Transverse colon (tissue), 3 donors: Measurements from ENCODE around the gene SLC25A24.

Experiments used
- EP300 ChIP-seq: sonication (generic); formaldehyde crosslinking; IDR thresholded peaks from one replicate; pipeline ENCODE4 v1.6.1; 2017; ENCODE audit warnings: antibody characterized with exemption, low read depth
- TF ChIP-seq, protein P1 (sequence below), 5 experiments: fragments of 200-600 bp in 3 of 5; fragments of 450-650 bp in 2 of 5; sonication (generic) in 3 of 5; IDR thresholded peaks; 1 replicate in 2 of 5; 2 replicates in 3 of 5; pipeline ENCODE4 v1.5.1; 2016 to 2017; ENCODE audit warnings: antibody characterized with exemption in 5 of 5, inconsistent platforms in 3 of 5, mild to moderate bottlenecking in 2 of 5, moderate library complexity in 1 of 5

DNA sequence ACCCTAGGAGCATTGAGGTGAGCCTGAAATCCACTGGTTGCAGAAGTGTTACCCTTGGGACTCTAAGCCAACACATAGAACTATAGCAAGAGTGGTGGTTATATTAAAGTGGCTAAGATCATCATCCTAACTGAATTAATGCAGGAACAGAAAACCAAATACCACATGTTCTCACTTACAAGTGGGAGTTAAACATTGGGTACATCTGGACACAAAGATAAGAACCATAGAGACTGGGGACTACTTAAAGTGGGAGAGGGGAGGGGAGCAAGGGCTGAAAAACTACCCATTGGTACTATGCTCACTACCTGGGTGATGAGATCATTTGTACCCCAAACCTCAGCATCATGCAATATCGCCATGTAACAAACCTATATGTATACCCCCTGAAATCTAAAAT is 100.0 kb downstream of the SLC25A24 start:
- TF ChIP-seq, protein P1, sequence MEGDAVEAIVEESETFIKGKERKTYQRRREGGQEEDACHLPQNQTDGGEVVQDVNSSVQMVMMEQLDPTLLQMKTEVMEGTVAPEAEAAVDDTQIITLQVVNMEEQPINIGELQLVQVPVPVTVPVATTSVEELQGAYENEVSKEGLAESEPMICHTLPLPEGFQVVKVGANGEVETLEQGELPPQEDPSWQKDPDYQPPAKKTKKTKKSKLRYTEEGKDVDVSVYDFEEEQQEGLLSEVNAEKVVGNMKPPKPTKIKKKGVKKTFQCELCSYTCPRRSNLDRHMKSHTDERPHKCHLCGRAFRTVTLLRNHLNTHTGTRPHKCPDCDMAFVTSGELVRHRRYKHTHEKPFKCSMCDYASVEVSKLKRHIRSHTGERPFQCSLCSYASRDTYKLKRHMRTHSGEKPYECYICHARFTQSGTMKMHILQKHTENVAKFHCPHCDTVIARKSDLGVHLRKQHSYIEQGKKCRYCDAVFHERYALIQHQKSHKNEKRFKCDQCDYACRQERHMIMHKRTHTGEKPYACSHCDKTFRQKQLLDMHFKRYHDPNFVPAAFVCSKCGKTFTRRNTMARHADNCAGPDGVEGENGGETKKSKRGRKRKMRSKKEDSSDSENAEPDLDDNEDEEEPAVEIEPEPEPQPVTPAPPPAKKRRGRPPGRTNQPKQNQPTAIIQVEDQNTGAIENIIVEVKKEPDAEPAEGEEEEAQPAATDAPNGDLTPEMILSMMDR (IDR thresholded peaks at IDR 0.05) = no peak
- TF ChIP-seq EP300 = no peak
